Activated naive CD4-positive, alpha-beta T cell treated with anti-CD3 and anti-CD28 coated beads, Interleukin-2, amount 10 ng/mL, durations not matched to agents 7 days and 5 days (primary cell): ENCODE measurements around the gene EXT2.
A peak's percentile ranks its signal among the peaks of the same experiment; 100 is the strongest.

ENCODE experiments used
- CTCF ChIA-PET: fragments of 350-600 bp; sonication (Branson Sonifier 250); formaldehyde crosslinking; loops from one replicate; lab custom pipeline; 2021; ENCODE audit warnings: antibody characterized with exemption; lab: Charles Lee
- DNase-seq: peaks from one replicate; pipeline ENCODE4 v3.0.0-alpha.2; 2020
- H3K27ac Mint-ChIP-seq: one replicate; pipeline ENCODE4 v1.8.0; 2021; ENCODE audit warnings: mild to moderate bottlenecking, moderate library complexity, mixed read lengths
- H3K27me3 Mint-ChIP-seq: one replicate; pipeline ENCODE4 v1.8.0; 2021; ENCODE audit warnings: mild to moderate bottlenecking, mixed read lengths
- H3K36me3 Mint-ChIP-seq: one replicate; pipeline ENCODE4 v1.8.0; 2021; ENCODE audit warnings: mixed read lengths
- H3K4me1 Mint-ChIP-seq: one replicate; pipeline ENCODE4 v1.8.0; 2021; ENCODE audit warnings: mixed read lengths
- H3K4me3 Mint-ChIP-seq: one replicate; pipeline ENCODE4 v1.8.0; 2021; ENCODE audit warnings: mild to moderate bottlenecking, moderate library complexity, mixed read lengths
- H3K9me3 Mint-ChIP-seq: one replicate; pipeline ENCODE4 v1.8.0; 2021; ENCODE audit warnings: mixed read lengths

Gene EXT2

GRCh38 chr11:44095506-44096359 lies at the start of gene EXT2:
EXT2 (plus strand) TSS chr11:44095678; CDS start chr11:44107713, 12,035 bp downstream.
- Mint-ChIP-seq H3K27me3 (no peaks in the 10 kb centered on the region), H3K4me3 (peak within 1 kb of the TSS; percentile 85), H3K4me1 (peaks cover 29% of the 10 kb centered on the region), H3K36me3 (peaks cover 5% of the 10 kb centered on the region), H3K27ac (peak within 1 kb of the TSS; percentile 35), H3K9me3 (no peaks in the 10 kb centered on the region)
- DNase-seq: peak; percentile 88
- CTCF ChIA-PET: interaction anchor here (0.7 to 5.7 kb wide), 14 partner anchors 10 to 626 kb away, joined by 3 to 81 read pairs (median 3); partner anchors contain the start of gene ACCS

- CTCF ChIA-PET: no interaction called here
- H3K4me1 Mint-ChIP-seq: no peaks in the 10 kb centered on the region
- H3K4me3 Mint-ChIP-seq: no peak overlapping the region
- H3K27ac Mint-ChIP-seq: no peak overlapping the region
- H3K9me3 Mint-ChIP-seq: no peaks in the 10 kb centered on the region
- no peak for DNase-seq
- H3K27me3 Mint-ChIP-seq: peaks cover 10% of the 10 kb centered on the region
- H3K36me3 Mint-ChIP-seq: no peaks in the 10 kb centered on the region
These were observed 49.3 kb upstream of the EXT2 start for GRCh38 chr11:44046182-44046581.

GRCh38 chr11:44047298-44047697 lies 48.2 kb upstream of the EXT2 start:
- Mint-ChIP-seq H3K27me3 (peaks cover 10% of the 10 kb centered on the region), H3K36me3 (no peaks in the 10 kb centered on the region), H3K27ac (no peak overlapping the region), H3K9me3 (no peaks in the 10 kb centered on the region), H3K4me1 (no peaks in the 10 kb centered on the region), H3K4me3 (no peak overlapping the region)
- CTCF ChIA-PET: no interaction called here
- no peak for DNase-seq

GRCh38 chr11:44047931-44048431 lies 47.5 kb upstream of the EXT2 start, which contains the start of gene ACCSL:
ACCSL (plus strand) TSS chr11:44047981; CDS start chr11:44048037, 56 bp downstream.
- no peak within 1 kb of the TSS for H3K4me3 Mint-ChIP-seq
- DNase-seq: no peak
- H3K4me1 Mint-ChIP-seq: no peaks in the 10 kb centered on the region
- no peak within 1 kb of the TSS for H3K27ac Mint-ChIP-seq
- peaks cover 10% of the 10 kb centered on the region for H3K27me3 Mint-ChIP-seq
- CTCF ChIA-PET: interaction anchor here (0.6 kb wide), 1 partner anchor 21 kb away, joined by 3 read pairs; no protein-coding TSS in a partner anchor
- H3K36me3 Mint-ChIP-seq: no peaks in the 10 kb centered on the region
- no peaks in the 10 kb centered on the region for H3K9me3 Mint-ChIP-seq

- CTCF ChIA-PET: no interaction called here
These were observed 45.6 kb upstream of the EXT2 start for GRCh38 chr11:44049832-44050231.

GRCh38 chr11:44051171-44051570 lies 44.3 kb upstream of the EXT2 start:
- DNase-seq: no peak
- Mint-ChIP-seq H3K4me3 (no peak overlapping the region), H3K27ac (no peak overlapping the region), H3K36me3 (no peaks in the 10 kb centered on the region), H3K4me1 (no peaks in the 10 kb centered on the region), H3K9me3 (no peaks in the 10 kb centered on the region), H3K27me3 (peaks cover 8% of the 10 kb centered on the region)
- CTCF ChIA-PET: no interaction called here

More at GRCh38 chr11:44049832-44050231, 45.6 kb upstream of the EXT2 start:
- no peak overlapping the region for H3K4me3 Mint-ChIP-seq
- H3K36me3 Mint-ChIP-seq: no peaks in the 10 kb centered on the region
- no peaks in the 10 kb centered on the region for H3K4me1 Mint-ChIP-seq
- H3K27ac Mint-ChIP-seq: no peak overlapping the region
- DNase-seq: no peak
- H3K9me3 Mint-ChIP-seq: no peaks in the 10 kb centered on the region
- peaks cover 8% of the 10 kb centered on the region for H3K27me3 Mint-ChIP-seq

- Mint-ChIP-seq H3K4me1 (no peaks in the 10 kb centered on the region), H3K36me3 (no peaks in the 10 kb centered on the region), H3K9me3 (no peaks in the 10 kb centered on the region), H3K27me3 (peaks cover 17% of the 10 kb centered on the region), H3K27ac (no peak overlapping the region), H3K4me3 (no peak overlapping the region)
- CTCF ChIA-PET: no interaction called here
- no peak for DNase-seq
These were observed 38.1 kb upstream of the EXT2 start for GRCh38 chr11:44057340-44057739.

- no peaks in the 10 kb centered on the region for H3K9me3 Mint-ChIP-seq
- no peaks in the 10 kb centered on the region for H3K36me3 Mint-ChIP-seq
- H3K4me3 Mint-ChIP-seq: no peak overlapping the region
- no peak for DNase-seq
- CTCF ChIA-PET: no interaction called here
- H3K27ac Mint-ChIP-seq: no peak overlapping the region
- H3K27me3 Mint-ChIP-seq: peaks cover 17% of the 10 kb centered on the region
- peaks cover 1% of the 10 kb centered on the region for H3K4me1 Mint-ChIP-seq
These were observed 37.2 kb upstream of the EXT2 start for GRCh38 chr11:44058275-44058674.

GRCh38 chr11:44065161-44065661 lies 30.3 kb upstream of the EXT2 start:
- H3K4me3 Mint-ChIP-seq: peak overlapping the region; percentile 82
- peaks cover 8% of the 10 kb centered on the region for H3K36me3 Mint-ChIP-seq
- H3K4me1 Mint-ChIP-seq: peaks cover 37% of the 10 kb centered on the region
- peak overlapping the region; percentile 90 for H3K27ac Mint-ChIP-seq
- CTCF ChIA-PET: interaction anchor here (1.0 to 2.2 kb wide), 2 partner anchors 28 to 45 kb away, joined by 3 to 11 read pairs; no protein-coding TSS in a partner anchor
- no peaks in the 10 kb centered on the region for H3K27me3 Mint-ChIP-seq
- no peaks in the 10 kb centered on the region for H3K9me3 Mint-ChIP-seq
- no peak for DNase-seq

GRCh38 chr11:44065841-44066731 lies 29.4 kb upstream of the EXT2 start, which contains the start of gene ACCS:
ACCS (plus strand) TSS chr11:44066270; CDS start chr11:44067628, 1,358 bp downstream.
- Mint-ChIP-seq H3K4me3 (peak within 1 kb of the TSS; percentile 82), H3K4me1 (peaks cover 37% of the 10 kb centered on the region), H3K36me3 (peaks cover 11% of the 10 kb centered on the region), H3K27ac (peak within 1 kb of the TSS; percentile 90), H3K9me3 (no peaks in the 10 kb centered on the region), H3K27me3 (no peaks in the 10 kb centered on the region)
- CTCF ChIA-PET: interaction anchor here (0.7 to 2.2 kb wide), 6 partner anchors 20 to 70 kb away, joined by 3 to 11 read pairs (median 3); partner anchors contain the start of gene EXT2
- DNase-seq: peak; percentile 95

GRCh38 chr11:44066732-44067141 lies 28.7 kb upstream of the EXT2 start:
- Mint-ChIP-seq H3K4me1 (peaks cover 37% of the 10 kb centered on the region), H3K9me3 (no peaks in the 10 kb centered on the region), H3K27me3 (no peaks in the 10 kb centered on the region), H3K36me3 (peaks cover 11% of the 10 kb centered on the region), H3K4me3 (peak overlapping the region; percentile 82), H3K27ac (peak overlapping the region; percentile 90)
- DNase-seq: no peak
- CTCF ChIA-PET: interaction anchor here (0.7 to 2.2 kb wide), 4 partner anchors 19 to 37 kb away, joined by 3 to 11 read pairs (median 4); partner anchors contain the start of gene EXT2

GRCh38 chr11:44067266-44067665 lies 28.2 kb upstream of the EXT2 start:
- peak overlapping the region; percentile 90 for H3K27ac Mint-ChIP-seq
- peak overlapping the region; percentile 82 for H3K4me3 Mint-ChIP-seq
- peaks cover 11% of the 10 kb centered on the region for H3K36me3 Mint-ChIP-seq
- H3K4me1 Mint-ChIP-seq: peaks cover 37% of the 10 kb centered on the region
- H3K27me3 Mint-ChIP-seq: no peaks in the 10 kb centered on the region
- CTCF ChIA-PET: interaction anchor here (0.7 to 2.2 kb wide), 4 partner anchors 19 to 172 kb away, joined by 3 to 11 read pairs (median 4); no protein-coding TSS in a partner anchor
- no peaks in the 10 kb centered on the region for H3K9me3 Mint-ChIP-seq
- DNase-seq: no peak

GRCh38 chr11:44068180-44068579 lies 27.3 kb upstream of the EXT2 start:
- H3K4me3 Mint-ChIP-seq: no peak overlapping the region
- H3K27ac Mint-ChIP-seq: no peak overlapping the region
- DNase-seq: no peak
- no peaks in the 10 kb centered on the region for H3K27me3 Mint-ChIP-seq
- no peaks in the 10 kb centered on the region for H3K9me3 Mint-ChIP-seq
- H3K36me3 Mint-ChIP-seq: peaks cover 11% of the 10 kb centered on the region
- CTCF ChIA-PET: interaction anchor here (1.3 to 4.7 kb wide), 2 partner anchors 26 to 171 kb away, joined by 3 to 22 read pairs; partner anchors contain the start of gene EXT2
- H3K4me1 Mint-ChIP-seq: peaks cover 37% of the 10 kb centered on the region
